K562 (cell line): ENCODE results near the gene HMCN2. TPM values are rescaled to one million over a fixed set of nuclear protein-coding genes. Genes with fewer than 3 reads are reported as not detected.

ENCODE experiments used
- ATAC-seq: fragments of 200-7000 bp; cut with Tn5 transposase; 3 replicates; pipeline ENCODE4 v1.9.1; 2020; ENCODE audit warnings: moderate library complexity
- BruUV-seq: library from RNA; stranded (reverse); fragments of 400-500 nt; replicated peaks from 2 replicates; lab custom pipeline; 2021; lab: Mats Ljungman, UMichigan
- CTCF ChIA-PET: fragments of 300-600 bp; formaldehyde crosslinking; extraction: SDS; loops from one replicate; lab custom pipeline; 2021; ENCODE audit warnings: low intra/inter-chr PET ratio; lab: Yijun Ruan, JAX
- POLR2A ChIA-PET: fragments of 300-600, 350-650 bp; sonication (Branson Sonifier 250); formaldehyde crosslinking; extraction: SDS; loops from one replicate; lab custom pipeline; 2021; ENCODE audit warnings: antibody characterized with exemption, inconsistent platforms; lab: Yijun Ruan, JAX
- DNase-seq, 4 experiments: peaks; one replicate each; pipeline versions ENCODE4 v3.0.0 to v3.0.0-alpha.2; 2011 to 2018; ENCODE audit warnings: low spot score in 3 of 4, mixed read lengths in 3 of 4; ENCODE audit errors: extremely low read depth in 1 of 4
- FAIRE-seq: peaks from 2 replicates; lab custom pipeline; 2011; peaks lifted over from hg19 to GRCh38; lab: Jason Lieb, UNC
- H2AFZ ChIP-seq: 2 replicates; pipeline ENCODE4 v1.6.0; 2011; ENCODE audit warnings: low read depth, low read length, control low read depth, inconsistent platforms
- H3K27ac ChIP-seq: fragments of 200-600 bp; 3 replicates; pipeline ENCODE4 v1.8.0; 2011; ENCODE audit warnings: low read depth, mild to moderate bottlenecking, control low read depth, inconsistent platforms, low read length, moderate library complexity, mixed read lengths; ENCODE audit errors: extremely low read depth
- H3K27me3 ChIP-seq, 2 experiments: fragments of 300-600 bp in 1 of 2; 2 replicates in 1 of 2; 3 replicates in 1 of 2; pipeline versions ENCODE4 v1.6.0 to v1.8.0; 2011; ENCODE audit warnings: inconsistent platforms in 2 of 2, low read length in 2 of 2, mild to moderate bottlenecking in 1 of 2, mixed read lengths in 1 of 2, moderate library complexity in 1 of 2; ENCODE audit not compliant: control insufficient read depth in 2 of 2, insufficient read depth in 2 of 2
- H3K36me3 ChIP-seq: fragments of 300-600 bp; 3 replicates; pipeline ENCODE4 v1.8.0; 2011; ENCODE audit warnings: mild to moderate bottlenecking, low read length, inconsistent platforms; ENCODE audit not compliant: control insufficient read depth, insufficient read depth
- H3K4me1 ChIP-seq, 2 experiments: fragments of 200-600 bp in 1 of 2; replicated peaks in 1 of 2; 2 replicates in 1 of 2; 3 replicates in 1 of 2; pipeline versions ENCODE4 v1.5.1 to v1.8.0; 2011; ENCODE audit warnings: inconsistent platforms in 2 of 2, low read length in 2 of 2, mild to moderate bottlenecking in 1 of 2, mixed read lengths in 1 of 2, moderate library complexity in 1 of 2; ENCODE audit not compliant: control insufficient read depth in 2 of 2, insufficient read depth in 2 of 2
- H3K4me2 ChIP-seq: 2 replicates; pipeline ENCODE4 v1.6.1; 2011; ENCODE audit warnings: low read length, control low read depth, inconsistent platforms, mixed read lengths; ENCODE audit not compliant: insufficient read depth
- H3K4me3 ChIP-seq: fragments of 200-600 bp; sonication (generic), shearing (Covaris generic); 2 replicates; pipeline ENCODE4 v1.5.1; 2016; ENCODE audit warnings: control low read depth, inconsistent platforms
- H3K79me2 ChIP-seq: fragments of 200-600 bp; 3 replicates; pipeline ENCODE4 v1.8.0; 2011; ENCODE audit warnings: low read length, inconsistent platforms; ENCODE audit not compliant: control insufficient read depth, insufficient read depth
- H3K9ac ChIP-seq, 2 experiments: 2 replicates each; pipeline versions ENCODE4 v1.6.0 to v1.6.1; 2011; ENCODE audit warnings: low read depth in 2 of 2, low read length in 2 of 2, control low read depth in 1 of 2, inconsistent platforms in 1 of 2, mild to moderate bottlenecking in 1 of 2, mixed read lengths in 1 of 2; ENCODE audit not compliant: insufficient read depth in 1 of 2
- H3K9me1 ChIP-seq: one replicate; pipeline ENCODE4 v1.6.0; 2011; ENCODE audit warnings: inconsistent platforms, mild to moderate bottlenecking, low read length, moderate library complexity; ENCODE audit not compliant: control insufficient read depth, insufficient read depth
- H3K9me3 ChIP-seq: replicated peaks from 2 replicates; pipeline ENCODE4 v1.5.1; 2011; ENCODE audit warnings: low read depth, low read length, inconsistent platforms; ENCODE audit not compliant: control insufficient read depth, insufficient read depth
- H4K20me1 ChIP-seq: replicated peaks from 2 replicates; pipeline ENCODE4 v1.6.1; 2011; ENCODE audit warnings: low read length, inconsistent platforms, mixed read lengths; ENCODE audit not compliant: control insufficient read depth, insufficient read depth
- ARID2 ChIP-seq: fragments of 450-650 bp; IDR thresholded peaks from 2 replicates; pipeline ENCODE4 v1.6.1; 2017; ENCODE audit warnings: antibody characterized with exemption, mild to moderate bottlenecking
- FOXJ2 ChIP-seq: fragments of 200-800 bp; sonication (Bioruptor generic); IDR thresholded peaks from 2 replicates; pipeline ENCODE4 v1.6.1; 2016; ENCODE audit warnings: missing genetic modification characterization, missing compliant biosample characterization
- FOXP1 ChIP-seq: sonication (generic); formaldehyde crosslinking; IDR thresholded peaks from 2 replicates; pipeline ENCODE4 v1.8.0; 2022; ENCODE audit warnings: mild to moderate bottlenecking, missing genetic modification reagents
- HNRNPH1 ChIP-seq: fragments of 200-400 bp; formaldehyde crosslinking; optimal IDR thresholded peaks from 2 replicates; pipeline ENCODE3; 2017; ENCODE audit warnings: low read depth, mild to moderate bottlenecking, low read length, moderate library complexity
- NFIC ChIP-seq: fragments of 450-650 bp; IDR thresholded peaks from 2 replicates; pipeline ENCODE4 v1.6.1; 2017; ENCODE audit warnings: mild to moderate bottlenecking, inconsistent platforms
- POU5F1 ChIP-seq: fragments of 150-350 bp; IDR thresholded peaks from 2 replicates; pipeline ENCODE4 v1.6.1; 2014; ENCODE audit warnings: borderline replicate concordance, low read length, low read depth, mild to moderate bottlenecking; ENCODE audit not compliant: partially characterized antibody
- RUNX1 ChIP-seq: sonication (generic); IDR thresholded peaks from 2 replicates; pipeline ENCODE4 v1.6.1; 2016; ENCODE audit warnings: antibody characterized with exemption, low read depth
- ZNF121 ChIP-seq: sonication (generic); formaldehyde crosslinking; conservative IDR thresholded peaks from 2 replicates; pipeline ENCODE4 v1.8.0; 2022; ENCODE audit warnings: missing genetic modification reagents
- WGBS: fragments of 100-300 bp; shearing (Covaris generic); methylation state at CpG from one replicate; pipeline ENCODE4 v1.1.6; 2016; ENCODE audit warnings: low coverage, mixed read lengths; ENCODE audit not compliant: insufficient coverage; ENCODE audit errors: missing lambda C conversion rate; 5-methylcytosine and 5-hydroxymethylcytosine counted together
- in situ Hi-C: fragments of 300-500 bp; cut with MboI; formaldehyde crosslinking; loops from 4 replicates; pipeline ENCODE4 v1.15.0; 2018; ENCODE audit warnings: inconsistent platforms, mixed read lengths
- intact Hi-C: fragments of 100-400 bp; cut with micrococcal nuclease; formaldehyde crosslinking; loops from 2 replicates; pipeline ENCODE4 v1.14.2; 2022
- polyA plus RNA-seq, 8 experiments: library from polyadenylated mRNA; depleted of rRNA in 4 of 8; stranded (reverse) in 5 of 8; unstranded in 3 of 8; fragments of >200 nt; fragmentation: Nextera tagmentation in 2 of 8; fragmentation: Illumina TruSeq in 1 of 8; extraction: Ambion mirVana in 2 of 8; extraction: Trizol in 1 of 8; gene quantifications; 2 replicates each; pipeline versions ENCODE4 v1.2.1 to v1.2.3, GENCODE V29; 2011 to 2014; ENCODE audit warnings: inconsistent platforms in 1 of 8, missing spikeins in 1 of 8
- total RNA-seq, 7 experiments: library from RNA; depleted of rRNA in 6 of 7; stranded (reverse); fragments of >200 nt in 6 of 7; fragmentation: Illumina TruSeq in 2 of 7; extraction: Trizol in 2 of 7; gene quantifications; 2 replicates each; pipeline versions ENCODE4 v1.2.1 to v1.2.3, GENCODE V29; 2011 to 2021; ENCODE audit warnings: low replicate concordance in 1 of 7
- TF ChIP-seq, protein P1 (sequence below): fragments of 250-450 bp; sonication (Bioruptor Pico); IDR thresholded peaks from 2 replicates; pipeline ENCODE4 v1.4.0; 2020

HMCN2 gene
- total and polyA plus RNA-seq, 9 of the 15 experiments (the other 6 are each of a cell fraction or from before 2014, with no cell fraction given): 0.01 TPM; not detected in 8

DNA sequence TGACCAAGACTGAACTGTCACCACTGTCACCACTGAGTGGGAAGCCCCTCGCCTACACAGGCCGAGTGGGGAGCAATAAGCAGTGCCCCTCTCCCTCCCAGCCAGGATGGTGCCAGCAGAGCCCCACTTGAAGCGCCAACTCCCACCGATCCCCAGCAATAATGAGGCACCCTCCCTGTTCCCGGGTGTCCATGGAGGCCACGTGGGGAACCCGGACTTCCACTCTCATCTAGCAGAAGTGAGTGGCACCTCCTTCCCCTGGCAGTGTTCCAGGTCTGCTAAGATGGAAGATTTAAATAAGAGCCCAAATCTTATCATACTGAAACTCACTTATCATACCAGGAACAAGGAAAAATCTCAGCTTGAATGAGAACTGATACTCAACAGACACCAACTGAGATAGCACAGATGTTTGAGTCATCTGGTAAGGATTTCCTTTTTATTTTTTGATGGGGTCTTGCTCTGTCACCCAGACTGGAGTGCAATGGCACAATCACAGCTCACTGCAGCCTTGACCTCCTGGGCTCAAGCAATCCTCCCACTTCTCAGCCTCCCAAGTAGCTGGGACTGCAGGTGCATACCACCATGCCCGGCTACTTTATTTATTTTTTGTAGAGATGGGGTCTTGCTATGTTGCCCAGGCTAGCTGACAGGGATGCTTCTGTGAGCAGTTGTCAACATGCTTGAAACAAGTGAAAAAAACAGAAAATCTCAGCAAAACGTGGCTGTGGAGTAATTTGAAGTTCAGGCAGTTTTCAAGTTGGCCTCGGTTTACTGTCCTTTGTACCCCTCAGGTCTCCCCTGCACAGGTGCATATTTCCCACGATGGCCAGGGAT lies 149.6 kb downstream of the HMCN2 start:
- no peaks in the 10 kb centered on the region for H3K4me1 ChIP-seq
- TF ChIP-seq FOXP1 (CRISPR knock-in tag) (no peak), RUNX1 (no peak), FOXJ2 (tag) (no peak), HNRNPH1 (no peak), ZNF121 (0 out of 2 replicates have a peak, but pooled peaks have one; percentile 22), NFIC (peak; percentile 26; the same call in 1 of the 2 replicates), POU5F1 (no peak), ARID2 (no peak)
- TF ChIP-seq, protein P1, sequence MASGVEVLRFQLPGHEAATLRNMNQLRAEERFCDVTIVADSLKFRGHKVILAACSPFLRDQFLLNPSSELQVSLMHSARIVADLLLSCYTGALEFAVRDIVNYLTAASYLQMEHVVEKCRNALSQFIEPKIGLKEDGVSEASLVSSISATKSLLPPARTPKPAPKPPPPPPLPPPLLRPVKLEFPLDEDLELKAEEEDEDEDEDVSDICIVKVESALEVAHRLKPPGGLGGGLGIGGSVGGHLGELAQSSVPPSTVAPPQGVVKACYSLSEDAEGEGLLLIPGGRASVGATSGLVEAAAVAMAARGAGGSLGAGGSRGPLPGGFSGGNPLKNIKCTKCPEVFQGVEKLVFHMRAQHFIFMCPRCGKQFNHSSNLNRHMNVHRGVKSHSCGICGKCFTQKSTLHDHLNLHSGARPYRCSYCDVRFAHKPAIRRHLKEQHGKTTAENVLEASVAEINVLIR (CRISPR knock-in tag): no peak
- TF ChIP-seq, all 486 proteins: peak for 2
- no peak overlapping the region for H3K4me3 ChIP-seq
- H4K20me1 ChIP-seq: no peaks in the 10 kb centered on the region; the same call in 1 of the 2 replicates
- in situ Hi-C loops (no loop called here), intact Hi-C loops (no loop called here)
- FAIRE-seq (no peak), DNase-seq (no peak), ATAC-seq (no peak)
- no peak overlapping the region for H3K4me2 ChIP-seq
- 4% methylated on average over 11 of the region's 11 CpGs for WGBS
- H3K27ac ChIP-seq: no peak overlapping the region
- ChIA-PET CTCF (interaction anchor here (0.6 kb wide), 1 partner anchor 74 kb away, joined by 6 read pairs; no protein-coding TSS in a partner anchor), POLR2A (no interaction called here)
- H3K27me3 ChIP-seq: peaks cover 17 to 60% of the 10 kb centered on the region in 2 experiments
- H2AFZ ChIP-seq: no peak overlapping the region
- BruUV-seq: no TSS peak
- no peaks in the 10 kb centered on the region for H3K79me2 ChIP-seq
- H3K9me3 ChIP-seq: no peaks in the 10 kb centered on the region; the same call in 1 of the 2 replicates
- H3K9ac ChIP-seq: no peak overlapping the region
- H3K9me1 ChIP-seq: no peaks in the 10 kb centered on the region
- no peaks in the 10 kb centered on the region for H3K36me3 ChIP-seq
